Astrocyte (in vitro differentiated cells and primary cell): ENCODE results near the gene TEC.

Source experiments
- CTCF ChIP-seq: IDR thresholded peaks from 2 replicates; pipeline ENCODE4 v1.5.1; 2011; ENCODE audit warnings: low read depth, mild to moderate bottlenecking, inconsistent platforms, low read length, moderate library complexity; ENCODE audit not compliant: insufficient read depth
- EZH2 ChIP-seq: IDR thresholded peaks from 2 replicates; pipeline ENCODE4 v1.6.1; 2012; ENCODE audit warnings: mild to moderate bottlenecking, low read length, inconsistent platforms; ENCODE audit not compliant: insufficient read depth

GRCh38 chr4:48114412-48114811 lies 155.2 kb downstream of the TEC start:
- TF ChIP-seq CTCF: no peak
- TF ChIP-seq EZH2: no peak
